ENCODE measurements around the gene SEC23A.
"Not testable (repeated sequence)": the region's sequence is repeated elsewhere in the genome, so short reads cannot be mapped to it uniquely, and the experiment has no call there.

SEC23A gene

DNA sequence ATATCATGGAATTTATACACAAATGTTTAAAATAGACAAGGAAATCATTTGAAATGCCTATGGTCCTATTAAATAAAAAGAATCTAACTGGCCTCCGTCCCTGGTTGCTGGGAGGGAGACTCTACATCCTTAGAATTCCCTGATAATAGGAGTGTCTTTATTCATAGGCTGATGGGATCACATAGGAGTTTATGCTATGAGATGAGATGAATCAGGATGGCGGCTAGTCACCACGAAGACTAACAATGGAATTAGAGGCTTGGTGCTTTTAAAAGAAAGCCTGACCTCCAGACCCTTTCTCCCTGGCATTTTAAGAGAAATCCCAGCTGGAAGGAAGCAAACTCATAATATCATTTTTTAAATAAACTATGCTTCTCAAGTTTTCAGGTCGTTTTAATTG, 69.7 kb downstream of the SEC23A start:
- no peak for DNase-seq (ENCODE audit: low read depth in 2 of 2, low spot score in 1 of 2)

GRCh38 chr14:39030209-39030608, 72.8 kb downstream of the SEC23A start:
- DNase-seq (ENCODE audit: low read depth in 2 of 2, low spot score in 1 of 2), result no peak

DNA sequence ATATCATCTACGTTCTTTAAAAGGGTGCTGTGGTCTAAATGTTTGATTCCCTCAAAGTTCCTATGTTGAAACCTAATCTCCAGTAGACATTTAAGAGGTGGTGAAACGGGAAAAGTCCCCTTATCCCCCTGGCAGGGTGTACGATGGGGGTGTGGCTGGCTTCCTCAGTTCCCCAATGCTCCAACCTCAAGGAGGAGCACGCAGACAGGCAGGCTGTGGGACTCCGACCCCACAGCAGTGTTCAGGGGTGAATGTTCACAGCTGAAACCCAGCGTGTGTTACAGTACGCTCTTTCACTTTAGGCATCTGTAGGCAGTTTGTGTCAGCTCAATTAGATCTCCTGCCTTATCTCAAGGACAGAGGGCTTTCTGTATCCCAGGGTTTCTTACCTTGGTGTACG, 73.2 kb downstream of the SEC23A start:
- no peak for DNase-seq (ENCODE audit: low read depth in 2 of 2, low spot score in 1 of 2)

GRCh38 chr14:39028620-39029019, 74.4 kb downstream of the SEC23A start:
- DNase-seq (ENCODE audit: low read depth in 2 of 2, low spot score in 1 of 2), result no peak

- no peak for DNase-seq (ENCODE audit: low read depth in 2 of 2, low spot score in 1 of 2)
These were observed 77.0 kb downstream of the SEC23A start for GRCh38 chr14:39025810-39026627.

GRCh38 chr14:39025250-39025809, 77.7 kb downstream of the SEC23A start:
- DNase-seq (ENCODE audit: low read depth in 2 of 2, low spot score in 1 of 2), result no peak

GRCh38 chr14:39023939-39024871, 78.8 kb downstream of the SEC23A start:
- no peak for DNase-seq (ENCODE audit: low read depth in 2 of 2, low spot score in 1 of 2)

DNA sequence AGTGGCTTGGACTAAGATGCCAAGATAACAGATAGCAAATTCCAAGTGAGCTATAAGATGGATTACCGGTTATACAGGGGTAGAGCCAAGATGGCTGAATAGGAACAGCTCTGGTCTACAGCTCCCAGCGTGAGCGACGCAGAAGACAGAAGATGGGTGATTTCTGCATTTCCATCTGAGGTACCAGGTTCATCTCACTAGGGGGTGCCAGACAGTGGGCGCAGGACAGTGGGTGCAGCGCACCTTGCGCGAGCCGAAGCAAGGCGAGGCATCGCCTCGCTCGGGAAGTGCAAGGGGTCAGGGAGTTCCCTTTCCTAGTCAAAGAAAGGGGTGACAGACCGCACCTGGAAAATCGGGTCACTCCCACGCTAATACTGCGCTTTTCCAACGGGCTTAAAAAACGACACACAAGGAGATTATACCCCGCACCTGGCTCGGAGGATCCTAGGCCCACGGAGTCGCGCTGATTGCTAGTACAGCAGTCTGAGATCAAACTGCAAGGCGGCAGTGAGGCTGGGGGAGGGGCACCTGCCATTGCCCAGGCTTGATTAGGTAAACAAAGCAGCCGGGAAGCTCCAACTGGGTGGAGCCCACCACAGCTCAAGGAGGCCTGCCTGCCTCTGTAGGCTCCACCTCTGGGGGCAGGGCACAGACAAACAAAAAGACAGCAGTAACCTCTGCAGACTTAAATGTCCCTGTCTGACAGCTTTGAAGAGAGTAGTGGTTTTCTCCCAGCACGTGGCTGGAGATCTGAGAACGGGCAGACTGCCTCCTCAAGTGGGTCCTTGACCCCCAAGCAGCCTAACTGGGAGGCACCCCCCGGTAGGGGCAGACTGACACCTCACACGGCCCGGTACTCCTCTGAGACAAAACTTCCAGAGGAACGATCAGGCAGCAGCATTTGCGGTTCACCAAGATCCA, 85.7 kb downstream of the SEC23A start:
- DNase-seq (ENCODE audit: low read depth in 2 of 2, low spot score in 1 of 2), result not testable (repeated sequence)

- no peak for DNase-seq (ENCODE audit: low read depth in 2 of 2, low spot score in 1 of 2)
These were observed 86.3 kb downstream of the SEC23A start for GRCh38 chr14:39016733-39017095.

- no peak for DNase-seq (ENCODE audit: low read depth in 2 of 2, low spot score in 1 of 2)
These were observed 87.0 kb downstream of the SEC23A start for GRCh38 chr14:39015964-39016577.

GRCh38 chr14:39015360-39015961, 87.6 kb downstream of the SEC23A start:
- DNase-seq (ENCODE audit: low read depth in 2 of 2, low spot score in 1 of 2), result no peak

- DNase-seq (ENCODE audit: low read depth in 2 of 2, low spot score in 1 of 2), result no peak
These were observed 88.6 kb downstream of the SEC23A start for GRCh38 chr14:39014460-39014859.

- not testable (repeated sequence) for DNase-seq (ENCODE audit: low read depth in 2 of 2, low spot score in 1 of 2)
These were observed 94.1 kb downstream of the SEC23A start for GRCh38 chr14:39008965-39009364.

GRCh38 chr14:39006721-39007410, 96.2 kb downstream of the SEC23A start:
- no peak for DNase-seq (ENCODE audit: low read depth in 2 of 2, low spot score in 1 of 2)

- no peak for DNase-seq (ENCODE audit: low read depth in 2 of 2, low spot score in 1 of 2)
These were observed 97.8 kb downstream of the SEC23A start for GRCh38 chr14:39005044-39005880.

- DNase-seq (ENCODE audit: low read depth in 2 of 2, low spot score in 1 of 2), result no peak
These were observed 103.1 kb downstream of the SEC23A start for GRCh38 chr14:38999949-39000348.

DNA sequence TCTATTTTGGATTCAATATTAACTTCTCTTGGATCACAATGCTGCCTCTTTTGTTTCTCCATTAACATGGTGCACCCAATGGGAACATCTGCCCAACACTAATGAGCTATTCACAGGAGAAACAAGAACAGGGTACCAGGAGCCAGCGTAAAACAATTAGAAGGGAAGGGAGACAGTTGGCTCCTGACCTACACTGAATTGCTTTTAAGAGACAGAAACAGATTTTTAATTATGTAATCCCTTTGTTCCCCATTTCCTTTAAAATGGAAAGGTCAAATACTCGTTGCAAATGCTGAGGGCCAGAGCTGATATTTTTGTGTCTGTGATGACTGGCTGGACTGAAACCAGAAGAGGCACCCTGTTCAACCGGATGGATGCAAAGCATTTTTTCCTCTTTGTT, 108.3 kb downstream of the SEC23A start:
- no peak for DNase-seq (ENCODE audit: low read depth in 2 of 2, low spot score in 1 of 2)

DNA sequence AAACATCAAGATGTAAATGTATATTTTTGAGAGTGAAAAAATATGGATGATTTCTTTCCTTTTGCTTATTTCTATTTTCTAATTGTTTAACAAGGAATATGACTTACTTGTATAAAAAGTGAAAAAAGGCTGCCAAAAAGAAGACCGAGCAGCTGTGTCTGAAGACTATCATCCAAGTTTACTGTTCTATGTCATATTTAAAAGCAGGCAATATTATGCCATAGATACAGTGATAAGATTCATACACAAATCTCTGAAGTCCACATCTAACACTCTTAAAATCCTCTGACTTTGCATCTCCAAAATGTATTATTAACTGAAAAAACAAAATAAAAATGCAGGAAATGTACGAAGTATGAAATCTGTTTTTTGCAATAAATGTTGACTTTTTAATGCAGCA, 109.1 kb downstream of the SEC23A start:
- no peak for DNase-seq (ENCODE audit: low read depth in 2 of 2, low spot score in 1 of 2)

Measured in stimulated activated CD8-positive, alpha-beta memory T cell treated with anti-CD3 and anti-CD28 coated beads, Interleukin-4, amount 100 ng/mL, for 1 hour (primary cell).